PC-3 (cell line): ENCODE data around the gene SMG7.

Source experiments
- EZH2 ChIP-seq: fragments of 300-600 bp; sonication (generic); IDR thresholded peaks from one replicate; pipeline ENCODE4 v1.6.1; 2017; ENCODE audit warnings: antibody characterized with exemption, mild to moderate bottlenecking, low read length; ENCODE audit not compliant: unreplicated experiment
- EZH2phosphoT487 ChIP-seq: fragments of 300-600 bp; sonication (generic); IDR thresholded peaks from 2 replicates; pipeline ENCODE4 v1.6.1; 2018; ENCODE audit warnings: mild to moderate bottlenecking, antibody characterized with exemption, low read length, borderline replicate concordance
- TF ChIP-seq, protein P1 (sequence below): fragments of 300-600 bp; sonication (generic); conservative IDR thresholded peaks from 2 replicates; pipeline ENCODE4 v1.5.1; 2017; ENCODE audit warnings: antibody characterized with exemption, low read depth, mild to moderate bottlenecking, low read length

DNA sequence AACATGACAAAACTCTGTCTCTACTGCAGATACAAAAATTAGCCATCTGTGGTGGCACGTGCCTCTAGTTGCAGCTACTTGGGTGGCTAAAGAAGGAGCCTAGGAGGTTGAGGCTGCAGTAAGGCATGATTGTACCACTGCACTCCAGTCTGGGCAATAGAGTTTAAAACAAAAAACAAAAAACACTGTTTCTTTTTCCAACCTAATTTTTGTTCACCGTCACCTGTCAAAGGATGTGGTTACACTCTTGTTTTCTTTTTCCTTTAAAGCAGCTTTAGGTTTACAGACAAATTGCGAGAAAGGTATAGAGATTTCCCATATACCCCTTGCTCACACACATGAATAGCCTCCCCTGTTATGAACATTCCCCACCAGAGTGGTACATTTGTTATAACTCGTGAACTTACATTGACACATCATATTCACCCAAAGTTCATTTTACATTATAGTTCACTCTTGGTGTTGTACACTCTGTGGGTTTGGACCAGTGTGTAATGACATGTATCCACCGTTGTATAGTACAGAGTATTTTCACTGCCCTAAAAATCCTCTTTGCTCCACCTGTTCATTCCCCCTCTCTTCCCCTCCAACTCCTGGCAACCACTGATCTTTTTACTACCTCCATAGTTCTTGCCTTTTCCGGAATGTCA lies 26.2 kb downstream of the SMG7 start:
- TF ChIP-seq, protein P1, sequence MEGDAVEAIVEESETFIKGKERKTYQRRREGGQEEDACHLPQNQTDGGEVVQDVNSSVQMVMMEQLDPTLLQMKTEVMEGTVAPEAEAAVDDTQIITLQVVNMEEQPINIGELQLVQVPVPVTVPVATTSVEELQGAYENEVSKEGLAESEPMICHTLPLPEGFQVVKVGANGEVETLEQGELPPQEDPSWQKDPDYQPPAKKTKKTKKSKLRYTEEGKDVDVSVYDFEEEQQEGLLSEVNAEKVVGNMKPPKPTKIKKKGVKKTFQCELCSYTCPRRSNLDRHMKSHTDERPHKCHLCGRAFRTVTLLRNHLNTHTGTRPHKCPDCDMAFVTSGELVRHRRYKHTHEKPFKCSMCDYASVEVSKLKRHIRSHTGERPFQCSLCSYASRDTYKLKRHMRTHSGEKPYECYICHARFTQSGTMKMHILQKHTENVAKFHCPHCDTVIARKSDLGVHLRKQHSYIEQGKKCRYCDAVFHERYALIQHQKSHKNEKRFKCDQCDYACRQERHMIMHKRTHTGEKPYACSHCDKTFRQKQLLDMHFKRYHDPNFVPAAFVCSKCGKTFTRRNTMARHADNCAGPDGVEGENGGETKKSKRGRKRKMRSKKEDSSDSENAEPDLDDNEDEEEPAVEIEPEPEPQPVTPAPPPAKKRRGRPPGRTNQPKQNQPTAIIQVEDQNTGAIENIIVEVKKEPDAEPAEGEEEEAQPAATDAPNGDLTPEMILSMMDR = no peak
- TF ChIP-seq EZH2phosphoT487 = no peak
- no peak for TF ChIP-seq EZH2
